ENCODE data around the gene NFE2L3. TPM values are rescaled to one million over a fixed set of nuclear protein-coding genes. Genes with fewer than 3 reads are reported as not detected.
"Not testable (repeated sequence)": the region's sequence is repeated elsewhere in the genome, so short reads cannot be mapped to it uniquely, and the experiment has no call there.

Gene NFE2L3
- total and polyA plus RNA-seq, 9 of the 15 experiments (the other 6 are each of a cell fraction or from before 2014, with no cell fraction given), result 2.9 to 16.9 (median 12.4) TPM

DNA sequence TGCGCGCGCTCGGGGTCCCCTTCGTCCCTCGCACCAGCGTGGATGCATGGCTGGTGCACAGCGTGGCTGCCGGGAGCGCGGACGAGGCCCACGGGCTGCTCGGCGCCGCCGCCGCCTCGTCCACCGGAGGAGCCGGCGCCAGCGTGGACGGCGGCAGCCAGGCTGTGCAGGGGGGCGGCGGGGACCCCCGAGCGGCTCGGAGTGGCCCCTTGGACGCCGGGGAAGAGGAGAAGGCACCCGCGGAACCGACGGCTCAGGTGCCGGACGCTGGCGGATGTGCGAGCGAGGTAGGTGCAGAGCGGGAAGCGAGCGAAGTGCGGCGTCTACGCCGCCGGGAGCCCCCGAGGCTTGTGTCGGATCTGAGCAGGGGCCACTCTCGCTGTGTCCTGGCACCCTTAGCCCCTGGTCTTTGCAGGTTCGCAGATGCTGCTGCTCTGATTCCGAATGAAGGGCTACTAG, 813 bp downstream of the NFE2L3 start:
- Histone ChIP-seq H3K4me3 (peak overlapping the region; percentile 75), H3K4me2 (ENCODE audit: insufficient read depth, low read length) (peak overlapping the region; percentile 91), H3K79me2 (ENCODE audit: control insufficient read depth, insufficient read depth, low read length) (peaks cover 53% of the 10 kb centered on the region), H2AFZ (ENCODE audit: low read depth, low read length) (peak overlapping the region; percentile 88), H3K4me1 (replicated peaks in 1 of 2; ENCODE audit: control insufficient read depth in 2 of 2, insufficient read depth in 2 of 2, low read length in 2 of 2) (peaks cover 31 to 38% of the 10 kb centered on the region in 2 experiments), H3K9ac (ENCODE audit: insufficient read depth in 1 of 2, low read depth in 2 of 2, low read length in 2 of 2) (peak overlapping the region; percentile 51 to 87), H3K27ac (ENCODE audit: extremely low read depth, low read depth, low read length) (peak overlapping the region; percentile 62; the same call in 1 of the 3 replicates)
- in situ Hi-C loops (cut with MboI); BruUV-seq (replicated peaks); H3K36me3 ChIP-seq (ENCODE audit: control insufficient read depth, insufficient read depth, low read length); H3K9me3 ChIP-seq (replicated peaks; ENCODE audit: control insufficient read depth, insufficient read depth, low read depth, low read length); H3K9me1 ChIP-seq (ENCODE audit: control insufficient read depth, insufficient read depth, low read length); FAIRE-seq; H4K20me1 ChIP-seq (replicated peaks; ENCODE audit: control insufficient read depth, insufficient read depth, low read length); H3K27me3 ChIP-seq (ENCODE audit: control insufficient read depth in 2 of 2, insufficient read depth in 2 of 2, low read length in 2 of 2): not testable (repeated sequence)
- ATAC-seq (peak; percentile 51), DNase-seq (ENCODE audit: extremely low read depth in 1 of 4, low spot score in 3 of 4) (peak in 1 of 4 experiments; percentile 25)
- WGBS (ENCODE audit: insufficient coverage, low coverage, missing lambda C conversion rate), result 3% methylated on average over 32 of the region's 54 CpGs
- POLR2A ChIA-PET, result interaction anchor here (0.7 to 1.6 kb wide), 6 partner anchors 33 to 48 kb away, joined by 3 to 10 read pairs (median 5); partner anchors contain the start of genes CBX3 and HNRNPA2B1
- intact Hi-C loops (cut with micrococcal nuclease), result loop anchor here (2.0 kb wide), 1 partner anchor 34 kb away; no protein-coding TSS in a partner anchor
- CTCF ChIA-PET (ENCODE audit: low intra/inter-chr PET ratio), result interaction anchor here (1.3 kb wide), 1 partner anchor 47 kb away, joined by 4 read pairs; the partner anchor contains the start of gene HNRNPA2B1
- TF ChIP-seq KDM5B (IDR thresholded peaks at IDR 0.05; ENCODE audit: insufficient replicate concordance, low read depth, low read length) (peak; percentile 25), RB1 (IDR thresholded peaks at IDR 0.05; ENCODE audit: low read depth) (0 out of 2 replicates have a peak, but pooled peaks have one; percentile 30), L3MBTL2 (IDR thresholded peaks at IDR 0.05) (peak; percentile 86), E2F6 (IDR thresholded peaks at IDR 0.05; ENCODE audit: borderline replicate concordance in 1 of 2, extremely low read depth in 1 of 2, insufficient read depth in 1 of 2, insufficient read length in 1 of 2, low read depth in 1 of 2, low read length in 1 of 2, poor library complexity in 1 of 2, severe bottlenecking in 1 of 2) (peak; percentile 72 to 87)
- TF ChIP-seq, protein P1, sequence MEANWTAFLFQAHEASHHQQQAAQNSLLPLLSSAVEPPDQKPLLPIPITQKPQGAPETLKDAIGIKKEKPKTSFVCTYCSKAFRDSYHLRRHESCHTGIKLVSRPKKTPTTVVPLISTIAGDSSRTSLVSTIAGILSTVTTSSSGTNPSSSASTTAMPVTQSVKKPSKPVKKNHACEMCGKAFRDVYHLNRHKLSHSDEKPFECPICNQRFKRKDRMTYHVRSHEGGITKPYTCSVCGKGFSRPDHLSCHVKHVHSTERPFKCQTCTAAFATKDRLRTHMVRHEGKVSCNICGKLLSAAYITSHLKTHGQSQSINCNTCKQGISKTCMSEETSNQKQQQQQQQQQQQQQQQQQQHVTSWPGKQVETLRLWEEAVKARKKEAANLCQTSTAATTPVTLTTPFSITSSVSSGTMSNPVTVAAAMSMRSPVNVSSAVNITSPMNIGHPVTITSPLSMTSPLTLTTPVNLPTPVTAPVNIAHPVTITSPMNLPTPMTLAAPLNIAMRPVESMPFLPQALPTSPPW (CRISPR knock-in tag; IDR thresholded peaks at IDR 0.05), result 0 out of 2 replicates have a peak, but pooled peaks have one; percentile 14
- TF ChIP-seq, protein P2, sequence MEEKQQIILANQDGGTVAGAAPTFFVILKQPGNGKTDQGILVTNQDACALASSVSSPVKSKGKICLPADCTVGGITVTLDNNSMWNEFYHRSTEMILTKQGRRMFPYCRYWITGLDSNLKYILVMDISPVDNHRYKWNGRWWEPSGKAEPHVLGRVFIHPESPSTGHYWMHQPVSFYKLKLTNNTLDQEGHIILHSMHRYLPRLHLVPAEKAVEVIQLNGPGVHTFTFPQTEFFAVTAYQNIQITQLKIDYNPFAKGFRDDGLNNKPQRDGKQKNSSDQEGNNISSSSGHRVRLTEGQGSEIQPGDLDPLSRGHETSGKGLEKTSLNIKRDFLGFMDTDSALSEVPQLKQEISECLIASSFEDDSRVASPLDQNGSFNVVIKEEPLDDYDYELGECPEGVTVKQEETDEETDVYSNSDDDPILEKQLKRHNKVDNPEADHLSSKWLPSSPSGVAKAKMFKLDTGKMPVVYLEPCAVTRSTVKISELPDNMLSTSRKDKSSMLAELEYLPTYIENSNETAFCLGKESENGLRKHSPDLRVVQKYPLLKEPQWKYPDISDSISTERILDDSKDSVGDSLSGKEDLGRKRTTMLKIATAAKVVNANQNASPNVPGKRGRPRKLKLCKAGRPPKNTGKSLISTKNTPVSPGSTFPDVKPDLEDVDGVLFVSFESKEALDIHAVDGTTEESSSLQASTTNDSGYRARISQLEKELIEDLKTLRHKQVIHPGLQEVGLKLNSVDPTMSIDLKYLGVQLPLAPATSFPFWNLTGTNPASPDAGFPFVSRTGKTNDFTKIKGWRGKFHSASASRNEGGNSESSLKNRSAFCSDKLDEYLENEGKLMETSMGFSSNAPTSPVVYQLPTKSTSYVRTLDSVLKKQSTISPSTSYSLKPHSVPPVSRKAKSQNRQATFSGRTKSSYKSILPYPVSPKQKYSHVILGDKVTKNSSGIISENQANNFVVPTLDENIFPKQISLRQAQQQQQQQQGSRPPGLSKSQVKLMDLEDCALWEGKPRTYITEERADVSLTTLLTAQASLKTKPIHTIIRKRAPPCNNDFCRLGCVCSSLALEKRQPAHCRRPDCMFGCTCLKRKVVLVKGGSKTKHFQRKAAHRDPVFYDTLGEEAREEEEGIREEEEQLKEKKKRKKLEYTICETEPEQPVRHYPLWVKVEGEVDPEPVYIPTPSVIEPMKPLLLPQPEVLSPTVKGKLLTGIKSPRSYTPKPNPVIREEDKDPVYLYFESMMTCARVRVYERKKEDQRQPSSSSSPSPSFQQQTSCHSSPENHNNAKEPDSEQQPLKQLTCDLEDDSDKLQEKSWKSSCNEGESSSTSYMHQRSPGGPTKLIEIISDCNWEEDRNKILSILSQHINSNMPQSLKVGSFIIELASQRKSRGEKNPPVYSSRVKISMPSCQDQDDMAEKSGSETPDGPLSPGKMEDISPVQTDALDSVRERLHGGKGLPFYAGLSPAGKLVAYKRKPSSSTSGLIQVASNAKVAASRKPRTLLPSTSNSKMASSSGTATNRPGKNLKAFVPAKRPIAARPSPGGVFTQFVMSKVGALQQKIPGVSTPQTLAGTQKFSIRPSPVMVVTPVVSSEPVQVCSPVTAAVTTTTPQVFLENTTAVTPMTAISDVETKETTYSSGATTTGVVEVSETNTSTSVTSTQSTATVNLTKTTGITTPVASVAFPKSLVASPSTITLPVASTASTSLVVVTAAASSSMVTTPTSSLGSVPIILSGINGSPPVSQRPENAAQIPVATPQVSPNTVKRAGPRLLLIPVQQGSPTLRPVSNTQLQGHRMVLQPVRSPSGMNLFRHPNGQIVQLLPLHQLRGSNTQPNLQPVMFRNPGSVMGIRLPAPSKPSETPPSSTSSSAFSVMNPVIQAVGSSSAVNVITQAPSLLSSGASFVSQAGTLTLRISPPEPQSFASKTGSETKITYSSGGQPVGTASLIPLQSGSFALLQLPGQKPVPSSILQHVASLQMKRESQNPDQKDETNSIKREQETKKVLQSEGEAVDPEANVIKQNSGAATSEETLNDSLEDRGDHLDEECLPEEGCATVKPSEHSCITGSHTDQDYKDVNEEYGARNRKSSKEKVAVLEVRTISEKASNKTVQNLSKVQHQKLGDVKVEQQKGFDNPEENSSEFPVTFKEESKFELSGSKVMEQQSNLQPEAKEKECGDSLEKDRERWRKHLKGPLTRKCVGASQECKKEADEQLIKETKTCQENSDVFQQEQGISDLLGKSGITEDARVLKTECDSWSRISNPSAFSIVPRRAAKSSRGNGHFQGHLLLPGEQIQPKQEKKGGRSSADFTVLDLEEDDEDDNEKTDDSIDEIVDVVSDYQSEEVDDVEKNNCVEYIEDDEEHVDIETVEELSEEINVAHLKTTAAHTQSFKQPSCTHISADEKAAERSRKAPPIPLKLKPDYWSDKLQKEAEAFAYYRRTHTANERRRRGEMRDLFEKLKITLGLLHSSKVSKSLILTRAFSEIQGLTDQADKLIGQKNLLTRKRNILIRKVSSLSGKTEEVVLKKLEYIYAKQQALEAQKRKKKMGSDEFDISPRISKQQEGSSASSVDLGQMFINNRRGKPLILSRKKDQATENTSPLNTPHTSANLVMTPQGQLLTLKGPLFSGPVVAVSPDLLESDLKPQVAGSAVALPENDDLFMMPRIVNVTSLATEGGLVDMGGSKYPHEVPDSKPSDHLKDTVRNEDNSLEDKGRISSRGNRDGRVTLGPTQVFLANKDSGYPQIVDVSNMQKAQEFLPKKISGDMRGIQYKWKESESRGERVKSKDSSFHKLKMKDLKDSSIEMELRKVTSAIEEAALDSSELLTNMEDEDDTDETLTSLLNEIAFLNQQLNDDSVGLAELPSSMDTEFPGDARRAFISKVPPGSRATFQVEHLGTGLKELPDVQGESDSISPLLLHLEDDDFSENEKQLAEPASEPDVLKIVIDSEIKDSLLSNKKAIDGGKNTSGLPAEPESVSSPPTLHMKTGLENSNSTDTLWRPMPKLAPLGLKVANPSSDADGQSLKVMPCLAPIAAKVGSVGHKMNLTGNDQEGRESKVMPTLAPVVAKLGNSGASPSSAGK (IDR thresholded peaks at IDR 0.05), result peak; percentile 21; the same call in 1 of the 2 replicates
